Measurements from ENCODE around the gene BBC3. TPM values are rescaled to one million over a fixed set of nuclear protein-coding genes. Genes with fewer than 3 reads are reported as not detected.

BBC3 gene
- polyA plus RNA-seq, 2 of the 4 experiments (the other 2 are of a cell fraction), result 6.0 to 8.9 TPM

DNA sequence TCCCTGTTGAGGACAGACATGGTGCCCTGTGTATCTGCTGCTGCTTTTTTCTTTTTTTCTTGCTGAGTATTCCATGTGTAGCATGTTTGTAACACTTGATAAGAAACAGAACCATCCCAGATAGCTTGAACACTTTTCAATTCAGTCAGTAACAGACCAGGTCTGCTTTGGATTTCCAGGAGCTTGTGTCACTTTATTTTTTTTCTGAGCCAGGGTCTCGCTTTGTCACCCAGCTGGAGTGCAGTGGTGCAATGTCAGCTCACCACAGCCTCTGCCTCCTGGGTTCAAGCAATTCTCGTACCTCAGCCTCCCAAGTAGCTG, 43.7 kb downstream of the BBC3 start:
- Histone ChIP-seq H3K4me3 (no peak overlapping the region), H3K27ac (no peak overlapping the region), H3K9me3 (no peaks in the 10 kb centered on the region), H3K4me1 (peaks cover 40% of the 10 kb centered on the region), H3K4me2 (no peak overlapping the region)
- FAIRE-seq, result no peak
- no peak for ATAC-seq
- POLR2A ChIA-PET, result no interaction called here
- TF ChIP-seq RFX5 (IDR thresholded peaks at IDR 0.05) (no peak), CEBPB (IDR thresholded peaks at IDR 0.05) (no peak), SREBF2 (IDR thresholded peaks at IDR 0.05) (no peak), EP300 (IDR thresholded peaks at IDR 0.05) (no peak), EHMT2 (IDR thresholded peaks at IDR 0.05; ENCODE audit: low read depth) (no peak), JUNB (IDR thresholded peaks at IDR 0.05) (no peak), CBX8 (IDR thresholded peaks at IDR 0.05) (no peak), POLR2AphosphoS2 (conservative IDR thresholded peaks at IDR 0.05; ENCODE audit: low read length) (no peak), EHF (CRISPR knock-in tag; IDR thresholded peaks at IDR 0.05) (no peak), HOXB5 (CRISPR knock-in tag; IDR thresholded peaks at IDR 0.05) (no peak), FOXS1 (CRISPR knock-in tag; IDR thresholded peaks at IDR 0.05) (no peak), ZNF302 (CRISPR knock-in tag; IDR thresholded peaks at IDR 0.05) (no peak), CHD4 (IDR thresholded peaks at IDR 0.05; ENCODE audit: borderline replicate concordance) (no peak), PBX3 (IDR thresholded peaks at IDR 0.05) (no peak), JUN (IDR thresholded peaks at IDR 0.05) (no peak), RARB (CRISPR knock-in tag; IDR thresholded peaks at IDR 0.05) (no peak), HOXA7 (CRISPR knock-in tag; IDR thresholded peaks at IDR 0.05) (no peak)
- TF ChIP-seq, protein P1, sequence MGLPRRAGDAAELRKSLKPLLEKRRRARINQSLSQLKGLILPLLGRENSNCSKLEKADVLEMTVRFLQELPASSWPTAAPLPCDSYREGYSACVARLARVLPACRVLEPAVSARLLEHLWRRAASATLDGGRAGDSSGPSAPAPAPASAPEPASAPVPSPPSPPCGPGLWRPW (IDR thresholded peaks at IDR 0.05), result no peak
- no peak for DNase-seq (ENCODE audit: low read depth in 1 of 2, low spot score in 1 of 2)
- CTCF ChIA-PET, result interaction anchor here (0.6 to 3.0 kb wide), 3 partner anchors 23 to 347 kb away, joined by 3 to 11 read pairs (median 8); no protein-coding TSS in a partner anchor
- WGBS (ENCODE audit: missing lambda C conversion rate), result 92% methylated on average over 2 of the region's 2 CpGs

DNA sequence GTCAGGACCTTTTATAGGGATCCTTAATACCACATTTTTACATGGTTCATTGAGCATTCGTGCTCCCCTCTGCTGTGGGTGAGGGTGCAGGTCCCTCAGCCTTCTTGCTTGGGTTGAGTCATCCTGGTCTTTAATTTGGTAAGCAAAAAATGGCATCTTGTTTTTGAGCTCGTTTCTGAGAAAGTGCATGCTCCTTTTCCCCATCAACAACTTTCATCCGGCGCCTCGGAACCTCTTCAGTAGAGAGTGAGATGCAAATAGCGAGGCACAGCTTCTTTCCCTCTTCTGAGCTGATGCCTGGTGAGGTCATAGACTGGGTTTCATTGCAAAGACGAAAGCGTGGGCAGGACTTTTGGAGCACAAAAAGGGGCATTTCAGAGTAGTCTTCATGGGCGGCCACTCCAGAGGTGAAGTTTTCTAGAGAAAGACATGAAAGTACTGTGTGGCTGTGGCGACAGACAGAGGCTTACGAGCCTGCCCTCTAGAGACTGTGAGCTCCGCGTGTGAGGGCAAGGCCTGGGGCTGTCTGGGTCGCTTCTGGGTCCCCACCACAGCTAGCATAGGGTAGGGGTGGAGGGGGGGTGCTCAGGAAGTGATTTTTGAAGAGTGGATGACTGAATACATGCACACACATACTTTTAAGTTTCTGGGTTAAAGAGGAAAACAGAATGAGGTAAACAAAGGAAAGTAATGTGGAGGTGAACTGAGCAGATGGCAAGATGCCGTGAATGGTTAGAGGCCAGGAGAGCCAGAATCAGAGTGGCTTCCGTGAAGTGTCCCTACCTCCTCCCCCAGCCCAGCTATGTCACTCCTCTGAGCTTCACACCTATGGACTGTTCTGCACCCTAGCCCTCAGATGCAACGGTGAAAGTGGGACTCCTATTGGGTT, 44.3 kb downstream of the BBC3 start:
- no peak for DNase-seq (ENCODE audit: low read depth in 1 of 2, low spot score in 1 of 2)
- TF ChIP-seq CBX8 (IDR thresholded peaks at IDR 0.05) (no peak), NR3C1 (IDR thresholded peaks at IDR 0.05) (no peak), TFCP2L1 (CRISPR knock-in tag; IDR thresholded peaks at IDR 0.05) (no peak), MAZ (IDR thresholded peaks at IDR 0.05; ENCODE audit: borderline replicate concordance, low read depth, low read length) (no peak), KDM5A (IDR thresholded peaks at IDR 0.05) (no peak), CBX2 (IDR thresholded peaks at IDR 0.05; ENCODE audit: borderline replicate concordance, low read depth) (no peak)
- TF ChIP-seq, protein P2, sequence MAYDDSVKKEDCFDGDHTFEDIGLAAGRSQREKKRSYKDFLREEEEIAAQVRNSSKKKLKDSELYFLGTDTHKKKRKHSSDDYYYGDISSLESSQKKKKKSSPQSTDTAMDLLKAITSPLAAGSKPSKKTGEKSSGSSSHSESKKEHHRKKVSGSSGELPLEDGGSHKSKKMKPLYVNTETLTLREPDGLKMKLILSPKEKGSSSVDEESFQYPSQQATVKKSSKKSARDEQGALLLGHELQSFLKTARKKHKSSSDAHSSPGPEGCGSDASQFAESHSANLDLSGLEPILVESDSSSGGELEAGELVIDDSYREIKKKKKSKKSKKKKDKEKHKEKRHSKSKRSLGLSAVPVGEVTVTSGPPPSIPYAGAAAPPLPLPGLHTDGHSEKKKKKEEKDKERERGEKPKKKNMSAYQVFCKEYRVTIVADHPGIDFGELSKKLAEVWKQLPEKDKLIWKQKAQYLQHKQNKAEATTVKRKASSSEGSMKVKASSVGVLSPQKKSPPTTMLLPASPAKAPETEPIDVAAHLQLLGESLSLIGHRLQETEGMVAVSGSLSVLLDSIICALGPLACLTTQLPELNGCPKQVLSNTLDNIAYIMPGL (CRISPR knock-in tag; IDR thresholded peaks at IDR 0.05; ENCODE audit: borderline replicate concordance), result no peak
- H3K27ac ChIP-seq, result no peak overlapping the region
- H3K9me3 ChIP-seq, result no peaks in the 10 kb centered on the region
- no peak for FAIRE-seq
- H3K4me3 ChIP-seq, result no peak overlapping the region
- no peak overlapping the region for H3K4me2 ChIP-seq
- 93% methylated on average over 15 of the region's 17 CpGs for WGBS (ENCODE audit: missing lambda C conversion rate)
- no peak for ATAC-seq
- ChIA-PET POLR2A (no interaction called here), CTCF (interaction anchor here (0.6 to 3.0 kb wide), 6 partner anchors 19 to 346 kb away, joined by 3 to 11 read pairs (median 4); no protein-coding TSS in a partner anchor)
- H3K4me1 ChIP-seq, result peaks cover 40% of the 10 kb centered on the region

Measured in A549 (cell line).